ENCODE measurements around the gene RAX.
A peak's percentile ranks its signal among the peaks of the same experiment; 100 is the strongest.

- TF ChIP-seq, protein P1, sequence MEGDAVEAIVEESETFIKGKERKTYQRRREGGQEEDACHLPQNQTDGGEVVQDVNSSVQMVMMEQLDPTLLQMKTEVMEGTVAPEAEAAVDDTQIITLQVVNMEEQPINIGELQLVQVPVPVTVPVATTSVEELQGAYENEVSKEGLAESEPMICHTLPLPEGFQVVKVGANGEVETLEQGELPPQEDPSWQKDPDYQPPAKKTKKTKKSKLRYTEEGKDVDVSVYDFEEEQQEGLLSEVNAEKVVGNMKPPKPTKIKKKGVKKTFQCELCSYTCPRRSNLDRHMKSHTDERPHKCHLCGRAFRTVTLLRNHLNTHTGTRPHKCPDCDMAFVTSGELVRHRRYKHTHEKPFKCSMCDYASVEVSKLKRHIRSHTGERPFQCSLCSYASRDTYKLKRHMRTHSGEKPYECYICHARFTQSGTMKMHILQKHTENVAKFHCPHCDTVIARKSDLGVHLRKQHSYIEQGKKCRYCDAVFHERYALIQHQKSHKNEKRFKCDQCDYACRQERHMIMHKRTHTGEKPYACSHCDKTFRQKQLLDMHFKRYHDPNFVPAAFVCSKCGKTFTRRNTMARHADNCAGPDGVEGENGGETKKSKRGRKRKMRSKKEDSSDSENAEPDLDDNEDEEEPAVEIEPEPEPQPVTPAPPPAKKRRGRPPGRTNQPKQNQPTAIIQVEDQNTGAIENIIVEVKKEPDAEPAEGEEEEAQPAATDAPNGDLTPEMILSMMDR (optimal IDR thresholded peaks at IDR 0.05 in 1 of 3, IDR thresholded peaks at IDR 0.05 in 1 of 3, conservative IDR thresholded peaks at IDR 0.05 in 1 of 3; ENCODE audit: extremely low read depth in 1 of 3, insufficient read depth in 2 of 3, low read length in 3 of 3), result no peak
- TF ChIP-seq EZH2 (IDR thresholded peaks at IDR 0.05; ENCODE audit: low read length), result peak; percentile 96
Observed at GRCh38 chr18:59220164-59220783, 53.0 kb downstream of the RAX start.

Data from keratinocyte (primary cell).